Loucy (cell line): ENCODE data around the gene CXorf38.

Source experiments
- CTCF ChIP-seq: fragments of 200-600 bp; sonication (generic); conservative IDR thresholded peaks from 2 replicates; pipeline ENCODE4 v1.5.1; 2014; ENCODE audit warnings: mild to moderate bottlenecking, antibody characterized with exemption, low read length
- EZH2phosphoT487 ChIP-seq: fragments of 200-600 bp; IDR thresholded peaks from 2 replicates; pipeline ENCODE4 v1.6.1; 2018; ENCODE audit warnings: antibody characterized with exemption, mild to moderate bottlenecking, moderate library complexity, borderline replicate concordance

GRCh38 chrX:40628506-40628905 lies 18.9 kb downstream of the CXorf38 start:
- TF ChIP-seq CTCF (no peak), EZH2phosphoT487 (no peak)
